Measurements from ENCODE around the gene CYP1A2.
"Not testable (repeated sequence)": the region's sequence is repeated elsewhere in the genome, so short reads cannot be mapped to it uniquely, and the experiment has no call there.

Gene CYP1A2

GRCh38 chr15:74748322-74748946, at the start of gene CYP1A2:
Gene CYP1A2, plus strand, starts transcription at chr15:74748845. Its CDS starts 894 bp downstream, at chr15:74749739.
- no peak for DNase-seq

- DNase-seq, result no peak
These were observed 39.6 kb upstream of the CYP1A2 start for GRCh38 chr15:74709011-74709410.

GRCh38 chr15:74709892-74710291, 38.8 kb upstream of the CYP1A2 start:
- no peak for DNase-seq

GRCh38 chr15:74710319-74711094, 38.1 kb upstream of the CYP1A2 start:
- no peak for DNase-seq

GRCh38 chr15:74712311-74712710, 36.3 kb upstream of the CYP1A2 start:
- DNase-seq, result no peak

- DNase-seq, result peak; percentile 28
These were observed 32.0 kb upstream of the CYP1A2 start for GRCh38 chr15:74716651-74717050.

GRCh38 chr15:74722591-74722990, 26.1 kb upstream of the CYP1A2 start:
- DNase-seq, result no peak

GRCh38 chr15:74723187-74723586, 25.5 kb upstream of the CYP1A2 start:
- DNase-seq, result no peak

- no peak for DNase-seq
These were observed 24.8 kb upstream of the CYP1A2 start for GRCh38 chr15:74723754-74724334.

- DNase-seq, result no peak
These were observed 23.9 kb upstream of the CYP1A2 start for GRCh38 chr15:74724570-74725224.

GRCh38 chr15:74725225-74725774, 23.3 kb upstream of the CYP1A2 start, which contains the start of gene CYP1A1:
Gene CYP1A1, minus strand, starts transcription at chr15:74725528. Its CDS starts 2,431 bp downstream, at chr15:74723097.
- no peak for DNase-seq

- peak; percentile 20 for DNase-seq
These were observed 22.5 kb upstream of the CYP1A2 start for GRCh38 chr15:74725845-74726773.

- DNase-seq, result no peak
These were observed 21.9 kb upstream of the CYP1A2 start for GRCh38 chr15:74726774-74727164.

GRCh38 chr15:74727727-74728126, 20.9 kb upstream of the CYP1A2 start:
- DNase-seq, result no peak

GRCh38 chr15:74728699-74729098, 19.9 kb upstream of the CYP1A2 start:
- DNase-seq, result not testable (repeated sequence)

GRCh38 chr15:74729372-74729771, 19.3 kb upstream of the CYP1A2 start:
- DNase-seq, result not testable (repeated sequence)

- no peak for DNase-seq
These were observed 17.9 kb upstream of the CYP1A2 start for GRCh38 chr15:74730619-74731316.

GRCh38 chr15:74732846-74733245, 15.8 kb upstream of the CYP1A2 start:
- no peak for DNase-seq

- no peak for DNase-seq
These were observed 15.4 kb upstream of the CYP1A2 start for GRCh38 chr15:74733269-74733668.

- no peak for DNase-seq
These were observed 13.3 kb upstream of the CYP1A2 start for GRCh38 chr15:74735305-74735704.

GRCh38 chr15:74738239-74738638, 10.4 kb upstream of the CYP1A2 start:
- not testable (repeated sequence) for DNase-seq
